SK-N-SH (cell line): ENCODE results near the gene CTSS. TPM values are rescaled to one million over a fixed set of nuclear protein-coding genes. Genes with fewer than 3 reads are reported as not detected.

Source experiments
- CTCF ChIA-PET: fragments of 300-600, 350-600 bp; formaldehyde crosslinking; extraction: SDS; loops from one replicate; lab custom pipeline; 2021; lab: Yijun Ruan, JAX
- POLR2A ChIA-PET: fragments of 350-600 bp; sonication (Branson Sonifier 250); formaldehyde crosslinking; extraction: SDS; loops from one replicate; lab custom pipeline; 2020; ENCODE audit warnings: antibody characterized with exemption, inconsistent platforms; lab: Yijun Ruan, JAX
- DNase-seq: peaks from one replicate; pipeline ENCODE4 v3.0.0; 2012
- H2AFZ ChIP-seq: fragments of 200-600 bp; sonication (generic); 2 replicates; pipeline ENCODE4 v1.8.1; 2016; ENCODE audit warnings: antibody characterized with exemption, mild to moderate bottlenecking, low read depth
- H3F3A ChIP-seq: fragments of 200-600 bp; sonication (generic); replicated peaks from 2 replicates; pipeline ENCODE3; 2016; ENCODE audit warnings: antibody characterized with exemption, mild to moderate bottlenecking; ENCODE audit not compliant: insufficient read depth
- H3K27ac ChIP-seq, 2 experiments: fragments of 200-500 bp in 1 of 2; fragments of 200-600 bp in 1 of 2; sonication (Bioruptor generic) in 1 of 2; sonication (generic), shearing (Covaris generic) in 1 of 2; 2 replicates each; pipeline versions ENCODE4 v1.5.1 to v1.6.1; 2014 to 2016; ENCODE audit warnings: low read depth in 2 of 2, inconsistent platforms in 1 of 2, low read length in 1 of 2, mild to moderate bottlenecking in 1 of 2, mixed read lengths in 1 of 2
- H3K27me3 ChIP-seq: fragments of 200-600 bp; sonication (generic), shearing (Covaris generic); 2 replicates; pipeline ENCODE4 v1.6.1; 2016; ENCODE audit warnings: mixed run types; ENCODE audit not compliant: insufficient read depth
- H3K36me3 ChIP-seq, 2 experiments: fragments of 200-500 bp in 1 of 2; fragments of 200-600 bp in 1 of 2; sonication (Bioruptor generic) in 1 of 2; sonication (generic) in 1 of 2; replicated peaks in 1 of 2; 2 replicates each; pipeline versions ENCODE3 to v1.5.1; 2014 to 2016; ENCODE audit warnings: low read length in 1 of 2, mild to moderate bottlenecking in 1 of 2; ENCODE audit not compliant: insufficient read depth in 2 of 2, control insufficient read depth in 1 of 2
- H3K4me1 ChIP-seq, 2 experiments: fragments of 200-500 bp in 1 of 2; fragments of 200-600 bp in 1 of 2; sonication (Bioruptor generic) in 1 of 2; sonication (generic), shearing (Covaris generic) in 1 of 2; 2 replicates each; pipeline versions ENCODE4 v1.5.1 to v1.6.1; 2014 to 2016; ENCODE audit warnings: low read depth in 1 of 2, low read length in 1 of 2, mixed run types in 1 of 2; ENCODE audit not compliant: insufficient read depth in 2 of 2, control insufficient read depth in 1 of 2
- H3K4me2 ChIP-seq: fragments of 200-600 bp; sonication (generic), shearing (Covaris generic); 2 replicates; pipeline ENCODE4 v1.6.1; 2017; ENCODE audit warnings: mixed run types
- H3K4me3 ChIP-seq, 2 experiments: fragments of 200-500 bp in 1 of 2; fragments of 200-600 bp in 1 of 2; sonication (Bioruptor generic) in 1 of 2; sonication (generic), shearing (Covaris generic) in 1 of 2; 2 replicates each; pipeline versions ENCODE4 v1.5.1 to v1.8.1; 2014 to 2016; ENCODE audit warnings: low read depth in 2 of 2, inconsistent platforms in 1 of 2, low read length in 1 of 2, mild to moderate bottlenecking in 1 of 2, mixed read lengths in 1 of 2, moderate library complexity in 1 of 2
- H3K79me2 ChIP-seq: fragments of 200-600 bp; sonication (generic); 2 replicates; pipeline ENCODE4 v1.8.1; 2017; ENCODE audit warnings: mild to moderate bottlenecking; ENCODE audit not compliant: insufficient read depth
- H3K9ac ChIP-seq: fragments of 200-600 bp; sonication (generic); 2 replicates; pipeline ENCODE4 v1.6.1; 2017; ENCODE audit warnings: mixed run types
- H3K9me2 ChIP-seq: fragments of 200-600 bp; sonication (generic); 2 replicates; pipeline ENCODE4 v1.6.1; 2017; ENCODE audit warnings: mixed run types
- H3K9me3 ChIP-seq: fragments of 200-600 bp; sonication (generic); 2 replicates; pipeline ENCODE4 v1.6.1; 2017; ENCODE audit warnings: mixed run types, mild to moderate bottlenecking, moderate library complexity
- H4K20me1 ChIP-seq: fragments of 200-600 bp; sonication (generic); 2 replicates; pipeline ENCODE4 v1.6.1; 2017; ENCODE audit warnings: mild to moderate bottlenecking, mixed run types; ENCODE audit not compliant: insufficient read depth
- ELF1 ChIP-seq: IDR thresholded peaks from 2 replicates; pipeline ENCODE4 v1.4.0; 2012
- EP300 ChIP-seq, 2 experiments: IDR thresholded peaks; 2 replicates each; pipeline versions ENCODE4 v1.4.0 to v1.6.1; 2012; ENCODE audit warnings: borderline replicate concordance in 1 of 2, low read depth in 1 of 2, low read length in 1 of 2
- FOSL2 ChIP-seq: IDR thresholded peaks from 2 replicates; pipeline ENCODE4 v1.4.0; 2012; ENCODE audit warnings: low read depth, mild to moderate bottlenecking, moderate library complexity, borderline replicate concordance
- FOXJ3 ChIP-seq: sonication (generic); formaldehyde crosslinking; IDR thresholded peaks from 2 replicates; pipeline ENCODE4 v1.5.1; 2020; ENCODE audit warnings: mild to moderate bottlenecking, missing genetic modification reagents
- MAX ChIP-seq: IDR thresholded peaks from 2 replicates; pipeline ENCODE4 v1.4.0; 2012; ENCODE audit warnings: low read depth
- REST ChIP-seq: IDR thresholded peaks from 2 replicates; pipeline ENCODE4 v1.6.1; 2012; ENCODE audit warnings: mild to moderate bottlenecking, low read depth, low read length, moderate library complexity
- RXRA ChIP-seq: IDR thresholded peaks from 2 replicates; pipeline ENCODE4 v1.4.0; 2012; ENCODE audit warnings: low read depth, mild to moderate bottlenecking, borderline replicate concordance
- SMC3 ChIP-seq: IDR thresholded peaks from 2 replicates; pipeline ENCODE4 v1.6.1; 2012; ENCODE audit warnings: low read depth, low read length, improper control_type of control experiment
- TEAD4 ChIP-seq: IDR thresholded peaks from 2 replicates; pipeline ENCODE4 v1.4.0; 2012; ENCODE audit warnings: mild to moderate bottlenecking, borderline replicate concordance; ENCODE audit not compliant: insufficient read depth
- YY1 ChIP-seq: IDR thresholded peaks from 2 replicates; pipeline ENCODE4 v1.4.0; 2012; ENCODE audit warnings: low read depth, mild to moderate bottlenecking
- ZBTB33 ChIP-seq: IDR thresholded peaks from 2 replicates; pipeline ENCODE4 v1.4.0; 2012; ENCODE audit warnings: low read depth, borderline replicate concordance
- WGBS: methylation state at CpG from one replicate; pipeline ENCODE4 v1.1.6; 2017; ENCODE audit warnings: low lambda C conversion rate; 5-methylcytosine and 5-hydroxymethylcytosine counted together
- polyA plus RNA-seq, 3 experiments: library from polyadenylated mRNA; depleted of rRNA; stranded (reverse); fragments of >200 nt; gene quantifications; 2 replicates each; pipeline ENCODE4 v1.2.3, GENCODE V29; 2012

Gene CTSS
- polyA plus RNA-seq, 1 of the 3 experiments (the other 2 are of a cell fraction) = 1.4 TPM

DNA sequence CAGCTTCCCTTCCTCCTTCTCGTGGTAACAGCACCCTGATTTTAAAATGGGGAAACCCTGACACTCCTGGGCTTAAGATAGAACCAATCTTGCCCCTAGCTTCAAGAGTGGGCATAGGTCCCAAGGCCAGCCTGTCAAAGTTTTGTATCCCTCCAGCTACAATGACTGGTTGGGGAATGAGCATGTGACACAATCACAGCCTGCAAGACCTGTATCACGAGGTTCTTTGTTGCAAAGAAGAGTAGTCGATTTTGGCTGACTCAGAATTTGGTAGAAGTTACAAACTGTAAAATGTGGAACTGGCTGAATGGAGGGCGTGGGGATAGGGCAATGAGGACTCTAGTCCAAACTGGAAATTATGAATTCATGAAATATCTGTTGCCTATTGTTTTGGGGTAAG, 23.8 kb upstream of the CTSS start (continued):
- TF ChIP-seq ZBTB33 = no peak

GRCh38 chr1:150788946-150789345, 23.4 kb upstream of the CTSS start:
- WGBS = 81% methylated on average over 4 of the region's 4 CpGs
- H2AFZ ChIP-seq = no peak overlapping the region
- H3K36me3 ChIP-seq = no peaks in the 10 kb centered on the region
- no peak for DNase-seq
- CTCF ChIA-PET = interaction anchor here (1.2 to 2.0 kb wide), 2 partner anchors 9 to 15 kb away, joined by 3 to 5 read pairs; no protein-coding TSS in a partner anchor
- H3F3A ChIP-seq = no peaks in the 10 kb centered on the region
- H3K4me3 ChIP-seq = no peak overlapping the region
- no peaks in the 10 kb centered on the region for H3K9me3 ChIP-seq
- no peak overlapping the region for H3K4me2 ChIP-seq
- POLR2A ChIA-PET = no interaction called here
- H3K27ac ChIP-seq = no peak overlapping the region
- H3K9ac ChIP-seq = no peak overlapping the region
- H3K79me2 ChIP-seq = no peaks in the 10 kb centered on the region
- H3K9me2 ChIP-seq = no peaks in the 10 kb centered on the region
- no peaks in the 10 kb centered on the region for H3K4me1 ChIP-seq
- no peaks in the 10 kb centered on the region for H4K20me1 ChIP-seq
- H3K27me3 ChIP-seq = no peaks in the 10 kb centered on the region
- TF ChIP-seq SMC3 (no peak), ELF1 (no peak), YY1 (no peak)

DNA sequence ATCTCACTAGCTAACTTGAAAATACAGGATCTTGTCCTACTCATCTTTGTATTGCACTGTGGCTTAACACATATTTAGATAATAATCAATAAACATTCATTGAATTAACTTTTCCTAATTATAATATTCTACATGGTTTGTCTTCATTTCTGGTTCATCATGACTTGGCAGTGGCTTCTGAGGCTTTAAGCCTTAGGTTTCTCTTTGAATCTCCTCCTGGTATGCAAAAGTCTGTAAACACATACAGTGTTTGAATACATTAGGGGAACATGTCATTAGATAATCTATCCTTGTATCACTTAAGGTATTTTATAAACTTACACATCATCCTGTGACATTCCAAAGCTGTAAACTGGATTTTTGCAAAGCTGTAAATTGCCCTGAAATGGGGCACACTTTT, 21.9 kb upstream of the CTSS start:
- Histone ChIP-seq H4K20me1 (no peaks in the 10 kb centered on the region), H3K36me3 (no peaks in the 10 kb centered on the region), H3K4me1 (no peaks in the 10 kb centered on the region), H3K4me2 (no peak overlapping the region), H3K4me3 (no peak overlapping the region), H3K27me3 (no peaks in the 10 kb centered on the region), H3F3A (no peaks in the 10 kb centered on the region), H3K9ac (no peak overlapping the region), H3K9me2 (no peaks in the 10 kb centered on the region), H2AFZ (no peak overlapping the region), H3K79me2 (no peaks in the 10 kb centered on the region)
- no peak for DNase-seq
- ChIA-PET POLR2A (no interaction called here), CTCF (interaction anchor here (2.0 kb wide), 1 partner anchor 17 kb away, joined by 5 read pairs; no protein-coding TSS in a partner anchor)
- TF ChIP-seq TEAD4 = no peak
- no peak for TF ChIP-seq FOXJ3 (CRISPR knock-in tag)
- TF ChIP-seq, all 33 proteins: peak for 0
- H3K27ac ChIP-seq = no peak overlapping the region
- H3K9me3 ChIP-seq = no peaks in the 10 kb centered on the region

DNA sequence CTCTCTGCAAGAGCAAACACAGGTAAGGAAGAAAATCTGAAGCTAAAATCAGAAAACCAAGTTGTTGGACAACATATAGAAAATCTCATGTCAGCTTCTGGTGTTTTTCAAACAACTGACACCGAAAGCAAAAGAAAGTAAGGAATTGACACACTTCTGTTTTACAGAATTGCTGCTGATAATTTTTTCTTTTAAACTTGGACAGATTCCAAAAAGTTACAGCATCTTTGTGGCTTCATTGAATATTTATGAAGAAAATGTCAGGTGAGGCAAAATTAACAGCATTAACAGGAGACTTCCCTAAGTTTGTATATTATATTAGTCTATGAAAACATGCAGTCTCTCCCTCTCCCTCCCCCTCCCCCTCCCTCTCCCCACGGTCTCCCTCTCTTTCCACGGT, 14.9 kb upstream of the CTSS start:
- DNase-seq = no peak
- no peak overlapping the region for H2AFZ ChIP-seq
- H3F3A ChIP-seq = no peaks in the 10 kb centered on the region
- H3K27ac ChIP-seq = no peak overlapping the region
- 87% methylated on average over 3 of the region's 3 CpGs for WGBS
- ChIA-PET POLR2A (no interaction called here), CTCF (interaction anchor here (0.8 kb wide), 1 partner anchor 9 kb away, joined by 3 read pairs; no protein-coding TSS in a partner anchor)
- H3K36me3 ChIP-seq = no peaks in the 10 kb centered on the region
- no peak overlapping the region for H3K4me3 ChIP-seq
- no peak overlapping the region for H3K9ac ChIP-seq
- H3K27me3 ChIP-seq = no peaks in the 10 kb centered on the region
- H4K20me1 ChIP-seq = no peaks in the 10 kb centered on the region
- no peaks in the 10 kb centered on the region for H3K79me2 ChIP-seq
- H3K9me2 ChIP-seq = no peaks in the 10 kb centered on the region
- no peaks in the 10 kb centered on the region for H3K4me1 ChIP-seq
- H3K9me3 ChIP-seq = no peaks in the 10 kb centered on the region
- H3K4me2 ChIP-seq = no peak overlapping the region
- no peak for TF ChIP-seq MAX
- TF ChIP-seq EP300 (IDR thresholded peaks at IDR 0.05; ENCODE audit: borderline replicate concordance in 1 of 2, low read depth in 1 of 2, low read length in 1 of 2) = no peak
- no peak for TF ChIP-seq FOXJ3 (CRISPR knock-in tag)
- no peak for TF ChIP-seq RXRA
- no peak for TF ChIP-seq REST
- no peak for TF ChIP-seq ELF1
- TF ChIP-seq FOSL2 = no peak
- no peak for TF ChIP-seq ZBTB33
